Prostate gland (tissue), 2 donors: ENCODE measurements around the gene ITIH3. TPM values are rescaled to one million over a fixed set of nuclear protein-coding genes. Genes with fewer than 3 reads are reported as not detected.

Source experiments
- DNase-seq: peaks from one replicate; pipeline ENCODE4 v3.0.0-alpha.2; 2019; ENCODE audit warnings: low spot score
- H3K27ac ChIP-seq, 2 donors: fragments of 200-600 bp; sonication (generic); 2 replicates each; pipeline ENCODE4 v1.5.1; 2017 to 2019
- H3K27me3 ChIP-seq: fragments of 200-600 bp; sonication (generic); replicated peaks from 2 replicates; pipeline ENCODE4 v1.5.1; 2019; ENCODE audit not compliant: insufficient read depth
- H3K36me3 ChIP-seq, 2 donors: fragments of 200-600 bp; sonication (generic); 1 replicate in 1 of 2; 2 replicates in 1 of 2; pipeline versions ENCODE4 v1.5.1 to v1.8.1; 2017 to 2019
- H3K4me1 ChIP-seq: fragments of 200-600 bp; sonication (generic); replicated peaks from 2 replicates; pipeline ENCODE4 v1.5.1; 2019
- H3K4me3 ChIP-seq, 2 donors: fragments of 200-600 bp; sonication (generic); 2 replicates each; pipeline ENCODE4 v1.5.1; 2017 to 2019
- H3K9me3 ChIP-seq: fragments of 200-600 bp; sonication (generic); 2 replicates; pipeline ENCODE4 v1.5.1; 2017
- POLR2A ChIP-seq: fragments of 450-650 bp; IDR thresholded peaks from one replicate; pipeline ENCODE4 v1.6.1; 2016; ENCODE audit warnings: antibody characterized with exemption, mild to moderate bottlenecking
- POLR2AphosphoS5 ChIP-seq: sonication (generic); formaldehyde crosslinking; IDR thresholded peaks from one replicate; pipeline ENCODE4 v1.6.1; 2017; ENCODE audit warnings: antibody characterized with exemption
- WGBS: methylation state at CpG from one replicate; pipeline ENCODE4 v1.1.5; 2018; 5-methylcytosine and 5-hydroxymethylcytosine counted together
- intact Hi-C: fragments of 100-400 bp; cut with DNase I; formaldehyde crosslinking; loops from one replicate; pipeline ENCODE4 v1.14.2; 2022
- total RNA-seq, 2 donors: library from RNA; depleted of rRNA; stranded (reverse); fragments of >200 nt; gene quantifications; one replicate each; pipeline ENCODE4 v1.1.0, GENCODE V29; 2016
- TF ChIP-seq, protein P1 (sequence below), 4 experiments: fragments of 200-600 bp in 2 of 4; fragments of 450-650 bp in 2 of 4; sonication (generic) in 2 of 4; IDR thresholded peaks; 1 replicate in 3 of 4; 2 replicates in 1 of 4; pipeline ENCODE4 v1.5.1; 2016 to 2019; ENCODE audit warnings: antibody characterized with exemption in 4 of 4, mild to moderate bottlenecking in 2 of 4, moderate library complexity in 2 of 4

ITIH3 gene
- total RNA-seq, 2 donors from 2014 or later = 0.46 to 9.6 TPM

DNA sequence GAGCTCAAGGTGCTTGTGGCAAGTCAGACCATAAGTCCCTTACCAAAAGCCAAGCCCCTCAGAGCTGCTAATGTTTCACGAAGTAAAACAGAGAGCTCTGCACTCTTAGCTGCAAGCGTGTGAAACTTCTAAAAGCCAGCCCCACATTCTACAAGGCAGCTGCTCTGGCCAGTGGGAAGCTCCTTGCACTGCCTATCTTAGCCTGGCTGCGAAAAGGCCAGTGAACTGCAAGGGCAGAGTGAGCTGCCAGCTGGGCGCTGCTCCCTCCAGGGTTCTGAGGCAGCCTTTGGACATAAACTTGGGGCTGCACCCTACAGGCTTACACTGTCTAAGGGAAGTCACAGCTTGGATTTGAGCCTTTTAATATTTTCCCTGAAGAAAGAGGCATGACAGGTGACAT, 42.4 kb downstream of the ITIH3 start:
- H3K4me1 ChIP-seq = no peaks in the 10 kb centered on the region
- WGBS = 88% methylated on average over 4 of the region's 4 CpGs

DNA sequence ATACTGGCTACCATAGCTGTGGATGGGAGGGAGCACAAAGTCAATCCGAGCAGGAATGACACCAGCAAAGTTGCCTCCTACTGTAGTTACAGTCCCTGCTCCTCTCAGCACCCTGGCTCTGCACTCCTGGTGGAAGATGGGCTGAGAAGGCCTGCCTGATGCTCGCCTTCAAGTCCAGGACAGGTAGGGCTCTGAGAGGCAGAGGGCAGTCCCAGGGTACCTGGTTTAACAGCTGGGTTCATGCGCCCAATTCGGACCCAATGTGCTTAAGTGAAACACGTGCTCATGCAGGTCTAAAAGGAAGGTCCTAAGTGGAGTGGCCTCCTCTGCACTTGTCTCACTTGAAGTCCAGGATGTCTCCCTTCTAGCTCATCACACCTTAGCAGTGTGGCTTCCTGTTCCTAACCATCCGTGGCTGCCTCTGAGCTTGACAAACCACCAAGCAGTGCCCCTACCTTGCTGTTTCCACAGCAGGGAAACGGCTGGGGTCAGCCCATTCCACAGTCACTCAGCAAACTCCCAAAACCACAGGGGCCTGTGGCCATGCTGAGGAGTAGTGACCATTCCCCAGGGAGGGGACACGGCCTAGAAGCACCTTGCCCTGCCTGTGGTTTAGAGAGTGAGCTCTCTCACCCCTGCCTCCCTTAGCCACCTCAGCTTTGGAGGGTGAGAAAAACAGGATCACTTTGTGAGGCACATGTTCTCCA, 44.1 kb downstream of the ITIH3 start:
- Histone ChIP-seq H3K4me3 (no peak overlapping the region), H3K9me3 (no peaks in the 10 kb centered on the region), H3K4me1 (no peaks in the 10 kb centered on the region), H3K36me3 (no peaks in the 10 kb centered on the region), H3K27ac (no peak overlapping the region), H3K27me3 (no peaks in the 10 kb centered on the region)
- intact Hi-C loops = no loop called here
- DNase-seq = no peak
- 89% methylated on average over 8 of the region's 8 CpGs for whole genome bisulfite sequencing
- no peak for TF ChIP-seq POLR2AphosphoS5
- TF ChIP-seq, protein P1, sequence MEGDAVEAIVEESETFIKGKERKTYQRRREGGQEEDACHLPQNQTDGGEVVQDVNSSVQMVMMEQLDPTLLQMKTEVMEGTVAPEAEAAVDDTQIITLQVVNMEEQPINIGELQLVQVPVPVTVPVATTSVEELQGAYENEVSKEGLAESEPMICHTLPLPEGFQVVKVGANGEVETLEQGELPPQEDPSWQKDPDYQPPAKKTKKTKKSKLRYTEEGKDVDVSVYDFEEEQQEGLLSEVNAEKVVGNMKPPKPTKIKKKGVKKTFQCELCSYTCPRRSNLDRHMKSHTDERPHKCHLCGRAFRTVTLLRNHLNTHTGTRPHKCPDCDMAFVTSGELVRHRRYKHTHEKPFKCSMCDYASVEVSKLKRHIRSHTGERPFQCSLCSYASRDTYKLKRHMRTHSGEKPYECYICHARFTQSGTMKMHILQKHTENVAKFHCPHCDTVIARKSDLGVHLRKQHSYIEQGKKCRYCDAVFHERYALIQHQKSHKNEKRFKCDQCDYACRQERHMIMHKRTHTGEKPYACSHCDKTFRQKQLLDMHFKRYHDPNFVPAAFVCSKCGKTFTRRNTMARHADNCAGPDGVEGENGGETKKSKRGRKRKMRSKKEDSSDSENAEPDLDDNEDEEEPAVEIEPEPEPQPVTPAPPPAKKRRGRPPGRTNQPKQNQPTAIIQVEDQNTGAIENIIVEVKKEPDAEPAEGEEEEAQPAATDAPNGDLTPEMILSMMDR (IDR thresholded peaks at IDR 0.05) = no peak
- TF ChIP-seq POLR2A = no peak

More for the DNA sequence above, 42.4 kb downstream of the ITIH3 start:
- Histone ChIP-seq H3K4me3 (no peak overlapping the region), H3K9me3 (no peaks in the 10 kb centered on the region), H3K27me3 (no peaks in the 10 kb centered on the region), H3K27ac (no peak overlapping the region), H3K36me3 (no peaks in the 10 kb centered on the region)
- intact Hi-C loops = no loop called here
- no peak for DNase-seq
- TF ChIP-seq, protein P1 (IDR thresholded peaks at IDR 0.05) = no peak
- TF ChIP-seq POLR2AphosphoS5 (no peak), POLR2A (no peak)

DNA sequence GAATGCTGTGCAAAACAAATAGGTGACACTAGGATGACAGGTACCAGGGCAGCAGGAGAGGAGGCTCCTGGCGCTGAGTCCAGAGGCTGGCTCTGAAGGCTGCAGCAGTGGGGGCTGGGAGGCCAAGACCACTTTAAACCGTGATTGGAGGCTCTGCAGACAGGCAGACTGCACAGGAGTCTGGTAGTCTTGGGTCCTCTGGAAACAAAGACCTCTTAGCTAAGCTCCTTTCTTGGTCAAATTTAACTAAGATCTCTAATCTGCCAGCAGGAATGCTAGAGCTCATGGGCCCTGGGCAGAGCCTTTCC, 44.6 kb downstream of the ITIH3 start:
- no peak for DNase-seq
- no peaks in the 10 kb centered on the region for H3K36me3 ChIP-seq
- H3K4me3 ChIP-seq = no peak overlapping the region
- TF ChIP-seq POLR2AphosphoS5 (no peak), POLR2A (no peak)
- TF ChIP-seq, protein P1 (IDR thresholded peaks at IDR 0.05) = no peak
- H3K9me3 ChIP-seq = no peaks in the 10 kb centered on the region
- H3K27ac ChIP-seq = no peak overlapping the region
- WGBS = 71% methylated on average over 2 of the region's 2 CpGs
- intact Hi-C loops = no loop called here
- H3K27me3 ChIP-seq = no peaks in the 10 kb centered on the region
- H3K4me1 ChIP-seq = no peaks in the 10 kb centered on the region

DNA sequence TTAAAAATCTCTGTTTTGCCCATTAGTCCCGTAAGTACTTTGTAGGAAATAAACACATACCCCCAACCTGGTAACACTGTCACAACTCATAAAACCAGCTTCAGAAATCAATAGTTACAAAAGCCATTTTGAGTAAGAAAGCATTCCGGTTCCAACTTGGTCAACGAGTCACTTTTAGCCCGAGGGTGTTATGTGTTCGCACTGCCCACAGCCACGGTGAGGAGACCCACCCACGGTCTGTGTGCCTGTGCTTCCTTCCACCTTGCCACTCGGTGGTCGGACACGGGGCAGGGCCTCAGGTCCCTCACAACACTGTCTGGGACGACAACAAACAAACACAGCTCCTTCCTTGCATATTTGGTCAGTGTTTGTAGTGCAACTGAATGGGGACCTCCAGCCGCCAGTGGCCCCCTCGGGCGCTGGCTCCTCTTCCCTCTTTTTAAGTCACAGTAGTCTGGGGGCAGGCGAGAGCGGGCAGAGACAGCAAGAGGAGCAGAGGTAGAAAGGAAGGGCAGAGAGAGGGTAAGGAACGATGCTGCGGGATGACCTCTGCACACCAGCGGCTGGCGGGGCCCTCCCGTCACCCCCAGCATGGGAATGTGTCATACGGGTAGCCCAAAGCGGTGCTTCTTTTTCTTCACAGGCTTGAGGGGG, 45.4 kb downstream of the ITIH3 start:
- Histone ChIP-seq H3K27ac (no peak overlapping the region), H3K27me3 (no peaks in the 10 kb centered on the region), H3K36me3 (no peaks in the 10 kb centered on the region), H3K9me3 (no peaks in the 10 kb centered on the region), H3K4me1 (no peaks in the 10 kb centered on the region), H3K4me3 (no peak overlapping the region)
- 88% methylated on average over 22 of the region's 23 CpGs for WGBS
- no peak for DNase-seq
- intact Hi-C loops = loop anchor here (10.0 kb wide), 1 partner anchor 235 kb away; no protein-coding TSS in a partner anchor
- TF ChIP-seq, protein P1 (IDR thresholded peaks at IDR 0.05) = no peak
- TF ChIP-seq POLR2A (no peak), POLR2AphosphoS5 (no peak)
